Measurements from ENCODE around the gene PSAP.

DNA sequence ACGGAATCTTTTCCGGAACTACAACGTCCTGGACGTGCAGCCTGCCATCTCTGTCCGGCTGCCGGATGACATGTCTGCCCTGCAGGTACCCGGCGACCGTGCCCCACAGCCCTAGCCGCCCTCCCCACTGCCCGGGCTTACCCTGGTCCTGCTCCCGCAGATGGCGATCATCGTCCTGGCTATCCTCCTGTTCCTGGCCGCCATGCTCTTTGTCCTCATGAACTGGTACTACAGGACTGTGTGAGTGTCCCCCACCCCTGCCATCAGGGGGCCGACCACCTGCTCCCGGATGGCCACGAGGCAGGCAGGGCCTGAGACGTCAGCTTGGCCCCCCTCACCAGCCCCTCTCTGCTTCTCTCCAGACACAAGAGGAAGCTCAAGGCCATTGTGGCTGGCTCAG lies 39.7 kb downstream of the PSAP start:
- TF ChIP-seq CREB1 (CRISPR knock-in tag; IDR thresholded peaks at IDR 0.05), result no peak
- TF ChIP-seq, protein P1, sequence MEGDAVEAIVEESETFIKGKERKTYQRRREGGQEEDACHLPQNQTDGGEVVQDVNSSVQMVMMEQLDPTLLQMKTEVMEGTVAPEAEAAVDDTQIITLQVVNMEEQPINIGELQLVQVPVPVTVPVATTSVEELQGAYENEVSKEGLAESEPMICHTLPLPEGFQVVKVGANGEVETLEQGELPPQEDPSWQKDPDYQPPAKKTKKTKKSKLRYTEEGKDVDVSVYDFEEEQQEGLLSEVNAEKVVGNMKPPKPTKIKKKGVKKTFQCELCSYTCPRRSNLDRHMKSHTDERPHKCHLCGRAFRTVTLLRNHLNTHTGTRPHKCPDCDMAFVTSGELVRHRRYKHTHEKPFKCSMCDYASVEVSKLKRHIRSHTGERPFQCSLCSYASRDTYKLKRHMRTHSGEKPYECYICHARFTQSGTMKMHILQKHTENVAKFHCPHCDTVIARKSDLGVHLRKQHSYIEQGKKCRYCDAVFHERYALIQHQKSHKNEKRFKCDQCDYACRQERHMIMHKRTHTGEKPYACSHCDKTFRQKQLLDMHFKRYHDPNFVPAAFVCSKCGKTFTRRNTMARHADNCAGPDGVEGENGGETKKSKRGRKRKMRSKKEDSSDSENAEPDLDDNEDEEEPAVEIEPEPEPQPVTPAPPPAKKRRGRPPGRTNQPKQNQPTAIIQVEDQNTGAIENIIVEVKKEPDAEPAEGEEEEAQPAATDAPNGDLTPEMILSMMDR (IDR thresholded peaks at IDR 0.05), result no peak
- TF ChIP-seq, protein P2, sequence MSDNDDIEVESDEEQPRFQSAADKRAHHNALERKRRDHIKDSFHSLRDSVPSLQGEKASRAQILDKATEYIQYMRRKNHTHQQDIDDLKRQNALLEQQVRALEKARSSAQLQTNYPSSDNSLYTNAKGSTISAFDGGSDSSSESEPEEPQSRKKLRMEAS (CRISPR knock-in tag; IDR thresholded peaks at IDR 0.05), result no peak
- no peak for TF ChIP-seq RELA (CRISPR knock-in tag; IDR thresholded peaks at IDR 0.05; ENCODE audit: borderline replicate concordance)
- TF ChIP-seq ATF1 (CRISPR knock-in tag; IDR thresholded peaks at IDR 0.05), result no peak
- TF ChIP-seq, protein P3, sequence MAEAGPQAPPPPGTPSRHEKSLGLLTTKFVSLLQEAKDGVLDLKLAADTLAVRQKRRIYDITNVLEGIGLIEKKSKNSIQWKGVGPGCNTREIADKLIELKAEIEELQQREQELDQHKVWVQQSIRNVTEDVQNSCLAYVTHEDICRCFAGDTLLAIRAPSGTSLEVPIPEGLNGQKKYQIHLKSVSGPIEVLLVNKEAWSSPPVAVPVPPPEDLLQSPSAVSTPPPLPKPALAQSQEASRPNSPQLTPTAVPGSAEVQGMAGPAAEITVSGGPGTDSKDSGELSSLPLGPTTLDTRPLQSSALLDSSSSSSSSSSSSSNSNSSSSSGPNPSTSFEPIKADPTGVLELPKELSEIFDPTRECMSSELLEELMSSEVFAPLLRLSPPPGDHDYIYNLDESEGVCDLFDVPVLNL (CRISPR knock-in tag; IDR thresholded peaks at IDR 0.05; ENCODE audit: borderline replicate concordance, low read depth), result no peak
- no peak for TF ChIP-seq ZSCAN18 (CRISPR knock-in tag; IDR thresholded peaks at IDR 0.05)
- TF ChIP-seq JUN (CRISPR knock-in tag; IDR thresholded peaks at IDR 0.05), result no peak
- no peak for TF ChIP-seq NR1H2 (CRISPR knock-in tag; IDR thresholded peaks at IDR 0.05)
- TF ChIP-seq, protein P4, sequence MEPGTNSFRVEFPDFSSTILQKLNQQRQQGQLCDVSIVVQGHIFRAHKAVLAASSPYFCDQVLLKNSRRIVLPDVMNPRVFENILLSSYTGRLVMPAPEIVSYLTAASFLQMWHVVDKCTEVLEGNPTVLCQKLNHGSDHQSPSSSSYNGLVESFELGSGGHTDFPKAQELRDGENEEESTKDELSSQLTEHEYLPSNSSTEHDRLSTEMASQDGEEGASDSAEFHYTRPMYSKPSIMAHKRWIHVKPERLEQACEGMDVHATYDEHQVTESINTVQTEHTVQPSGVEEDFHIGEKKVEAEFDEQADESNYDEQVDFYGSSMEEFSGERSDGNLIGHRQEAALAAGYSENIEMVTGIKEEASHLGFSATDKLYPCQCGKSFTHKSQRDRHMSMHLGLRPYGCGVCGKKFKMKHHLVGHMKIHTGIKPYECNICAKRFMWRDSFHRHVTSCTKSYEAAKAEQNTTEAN (CRISPR knock-in tag; IDR thresholded peaks at IDR 0.05), result no peak
- TF ChIP-seq NR2C2 (CRISPR knock-in tag; IDR thresholded peaks at IDR 0.05), result no peak
- no peak for TF ChIP-seq SMAD3 (CRISPR knock-in tag; IDR thresholded peaks at IDR 0.05; ENCODE audit: borderline replicate concordance)
